ENCODE measurements around the gene LSM6. TPM values are rescaled to one million over a fixed set of nuclear protein-coding genes. Genes with fewer than 3 reads are reported as not detected.

Gene LSM6
- 56.2 and 66.0 TPM in 2 replicates for total RNA-seq
- long read RNA-seq, transcript LSM6-201 (4 exons, 2,259 nt) = major isoform, 7 of 8 reads
- long read RNA-seq, partial matches to known transcripts = 0 of 8 reads
- long read RNA-seq, other reads (novel, unspliced or antisense) = 1 of 8 reads

DNA sequence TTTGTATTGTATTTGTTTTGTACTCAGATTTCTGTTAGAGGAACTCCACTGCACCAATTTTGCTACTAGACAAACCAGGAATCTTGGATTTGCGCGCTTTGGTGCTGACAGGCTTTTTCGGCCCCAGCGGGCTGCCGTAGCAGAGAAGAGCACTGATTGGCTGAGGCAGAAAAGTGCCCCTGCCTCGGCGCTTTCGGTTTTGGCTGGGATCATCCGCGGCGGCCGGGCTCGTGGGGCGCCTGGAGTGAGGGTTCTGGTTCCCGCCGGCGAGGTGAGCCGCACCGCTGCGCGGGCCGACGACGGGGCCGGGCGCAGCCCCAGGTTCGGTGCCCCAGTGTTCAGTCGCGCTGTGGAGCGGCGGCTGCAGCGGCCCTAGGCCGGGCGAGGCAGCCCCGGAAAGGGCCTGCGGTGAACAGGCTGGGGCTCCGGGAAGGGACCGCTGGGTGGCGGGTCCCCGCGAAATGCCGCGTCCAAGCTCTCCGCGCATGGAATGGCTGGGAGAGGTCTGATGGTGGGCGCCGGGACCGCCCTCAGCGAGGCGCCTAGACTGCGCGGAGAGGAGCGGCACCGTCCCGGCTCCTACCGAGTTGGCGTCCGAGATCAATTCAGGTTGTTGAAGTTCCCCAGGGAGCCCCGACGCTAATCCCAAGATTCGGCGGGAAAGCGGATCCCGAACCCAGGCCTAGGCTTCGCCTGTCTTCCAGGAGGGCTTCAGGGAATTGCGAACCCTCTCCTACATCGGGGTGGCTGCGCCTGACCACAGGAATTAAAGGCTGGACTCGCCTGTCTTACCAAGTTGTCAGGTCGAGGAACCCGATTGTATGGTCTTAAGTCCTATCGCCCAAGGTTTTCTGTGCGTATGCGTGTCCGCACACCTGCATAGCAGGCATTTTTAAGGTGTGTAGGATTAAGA lies at the start of gene LSM6:
Gene LSM6, plus strand, starts transcription at position 178 of the 913 bp plus-strand sequence. CDS start 7,204 bp downstream, outside the sequence.
- TF ChIP-seq, protein P1, sequence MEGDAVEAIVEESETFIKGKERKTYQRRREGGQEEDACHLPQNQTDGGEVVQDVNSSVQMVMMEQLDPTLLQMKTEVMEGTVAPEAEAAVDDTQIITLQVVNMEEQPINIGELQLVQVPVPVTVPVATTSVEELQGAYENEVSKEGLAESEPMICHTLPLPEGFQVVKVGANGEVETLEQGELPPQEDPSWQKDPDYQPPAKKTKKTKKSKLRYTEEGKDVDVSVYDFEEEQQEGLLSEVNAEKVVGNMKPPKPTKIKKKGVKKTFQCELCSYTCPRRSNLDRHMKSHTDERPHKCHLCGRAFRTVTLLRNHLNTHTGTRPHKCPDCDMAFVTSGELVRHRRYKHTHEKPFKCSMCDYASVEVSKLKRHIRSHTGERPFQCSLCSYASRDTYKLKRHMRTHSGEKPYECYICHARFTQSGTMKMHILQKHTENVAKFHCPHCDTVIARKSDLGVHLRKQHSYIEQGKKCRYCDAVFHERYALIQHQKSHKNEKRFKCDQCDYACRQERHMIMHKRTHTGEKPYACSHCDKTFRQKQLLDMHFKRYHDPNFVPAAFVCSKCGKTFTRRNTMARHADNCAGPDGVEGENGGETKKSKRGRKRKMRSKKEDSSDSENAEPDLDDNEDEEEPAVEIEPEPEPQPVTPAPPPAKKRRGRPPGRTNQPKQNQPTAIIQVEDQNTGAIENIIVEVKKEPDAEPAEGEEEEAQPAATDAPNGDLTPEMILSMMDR (conservative IDR thresholded peaks at IDR 0.05) = peak; percentile 26
- peaks cover 25% of the 10 kb centered on the region for H3K4me1 Mint-ChIP-seq
- no peaks in the 10 kb centered on the region for H3K9me3 Mint-ChIP-seq
- no peaks in the 10 kb centered on the region for H3K27me3 Mint-ChIP-seq (ENCODE audit: low read depth)
- peak within 1 kb of the TSS; percentile 95 for H3K4me3 Mint-ChIP-seq
- peak within 1 kb of the TSS; percentile 91 for H3K27ac Mint-ChIP-seq (ENCODE audit: unreplicated experiment)
- H3K36me3 Mint-ChIP-seq (ENCODE audit: low read depth) = no peaks in the 10 kb centered on the region
- peak; percentile 73 for DNase-seq (ENCODE audit: low read depth, low spot score)

DNA sequence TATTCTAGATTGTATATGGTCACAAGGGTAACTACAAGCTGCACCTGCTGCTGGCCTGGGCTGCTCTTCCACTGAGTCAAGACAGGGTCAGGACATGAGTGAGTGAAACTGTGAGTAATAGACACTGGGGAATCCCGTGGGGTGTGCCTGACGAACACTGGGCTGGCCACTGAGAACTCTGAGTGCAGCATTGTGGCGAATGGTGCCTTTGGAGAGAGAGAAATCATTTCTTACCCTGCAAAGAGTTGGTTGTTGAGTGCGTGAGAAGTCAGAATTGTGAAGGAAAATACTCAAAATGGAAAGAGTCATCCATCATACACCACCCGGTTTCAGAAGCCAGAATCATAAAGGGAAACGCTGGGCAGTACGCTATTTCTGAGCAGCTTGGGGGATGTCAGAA lies 43.1 kb upstream of the LSM6 start:
- no peak overlapping the region for H3K4me3 Mint-ChIP-seq
- H3K27me3 Mint-ChIP-seq (ENCODE audit: low read depth) = no peaks in the 10 kb centered on the region
- H3K4me1 Mint-ChIP-seq = peaks cover 3% of the 10 kb centered on the region
- H3K36me3 Mint-ChIP-seq (ENCODE audit: low read depth) = no peaks in the 10 kb centered on the region
- no peaks in the 10 kb centered on the region for H3K9me3 Mint-ChIP-seq
- no peak overlapping the region for H3K27ac Mint-ChIP-seq (ENCODE audit: unreplicated experiment)
- TF ChIP-seq, protein P1 (conservative IDR thresholded peaks at IDR 0.05) = no peak
- DNase-seq (ENCODE audit: low read depth, low spot score) = no peak

DNA sequence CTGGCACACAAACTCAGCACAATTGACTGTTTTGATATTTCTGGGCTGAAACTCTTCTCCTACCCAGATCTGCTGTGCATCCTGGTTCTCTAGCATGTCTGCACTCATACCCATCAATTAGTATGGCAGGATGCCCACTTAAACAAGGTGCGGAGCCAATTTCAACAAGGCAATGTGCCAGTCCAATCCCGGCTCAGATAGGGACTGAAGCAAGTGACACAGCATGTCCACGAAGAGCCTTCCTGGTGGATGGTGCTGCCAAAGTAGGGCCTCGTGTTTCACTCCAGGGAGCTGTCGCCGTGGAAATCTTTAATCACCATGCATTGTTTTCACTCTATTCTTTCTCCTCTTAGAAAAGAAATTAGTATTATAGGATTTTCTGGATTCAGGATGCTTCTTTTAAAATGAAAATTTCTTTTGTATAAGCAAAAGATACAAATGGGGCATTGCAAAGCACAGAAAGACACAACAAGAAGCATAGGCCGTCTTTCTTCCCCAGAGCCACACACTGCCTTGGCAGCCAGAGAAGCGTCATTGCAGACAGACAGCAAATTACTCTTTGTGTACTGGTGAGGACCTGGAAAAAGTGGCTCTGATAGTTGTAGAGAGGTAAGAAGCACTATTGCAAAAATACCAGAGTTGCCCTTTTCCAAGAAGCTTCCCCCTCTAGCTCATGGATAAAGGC lies 40.6 kb upstream of the LSM6 start:
- peaks cover 3% of the 10 kb centered on the region for H3K4me1 Mint-ChIP-seq
- H3K27ac Mint-ChIP-seq (ENCODE audit: unreplicated experiment) = no peak overlapping the region
- no peak for DNase-seq (ENCODE audit: low read depth, low spot score)
- H3K36me3 Mint-ChIP-seq (ENCODE audit: low read depth) = no peaks in the 10 kb centered on the region
- H3K9me3 Mint-ChIP-seq = no peaks in the 10 kb centered on the region
- H3K27me3 Mint-ChIP-seq (ENCODE audit: low read depth) = no peaks in the 10 kb centered on the region
- TF ChIP-seq, protein P1 (conservative IDR thresholded peaks at IDR 0.05) = no peak
- H3K4me3 Mint-ChIP-seq = no peak overlapping the region

DNA sequence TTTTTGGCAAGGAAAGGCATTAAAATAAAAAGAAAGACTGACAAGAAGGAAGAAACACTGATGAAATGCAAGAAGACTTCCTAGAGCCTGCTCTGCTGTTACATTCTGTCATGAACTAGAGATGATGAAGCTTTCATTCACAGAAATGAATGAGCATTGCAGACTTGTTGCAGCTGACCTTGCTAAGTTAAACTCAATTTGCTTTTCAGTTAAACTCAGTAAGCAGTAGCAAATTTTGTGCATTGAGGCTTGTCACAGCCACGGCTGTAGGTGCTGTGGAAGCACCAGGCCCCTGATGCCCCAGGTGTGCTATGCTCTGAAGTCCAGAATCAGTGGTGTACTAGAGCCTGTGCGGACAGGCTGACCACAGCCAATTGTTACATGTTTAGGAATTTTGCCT lies 39.6 kb upstream of the LSM6 start:
- TF ChIP-seq, protein P1 (conservative IDR thresholded peaks at IDR 0.05) = no peak
- H3K9me3 Mint-ChIP-seq = no peaks in the 10 kb centered on the region
- H3K4me3 Mint-ChIP-seq = no peak overlapping the region
- H3K27ac Mint-ChIP-seq (ENCODE audit: unreplicated experiment) = no peak overlapping the region
- peaks cover 3% of the 10 kb centered on the region for H3K4me1 Mint-ChIP-seq
- H3K36me3 Mint-ChIP-seq (ENCODE audit: low read depth) = no peaks in the 10 kb centered on the region
- H3K27me3 Mint-ChIP-seq (ENCODE audit: low read depth) = no peaks in the 10 kb centered on the region
- no peak for DNase-seq (ENCODE audit: low read depth, low spot score)

DNA sequence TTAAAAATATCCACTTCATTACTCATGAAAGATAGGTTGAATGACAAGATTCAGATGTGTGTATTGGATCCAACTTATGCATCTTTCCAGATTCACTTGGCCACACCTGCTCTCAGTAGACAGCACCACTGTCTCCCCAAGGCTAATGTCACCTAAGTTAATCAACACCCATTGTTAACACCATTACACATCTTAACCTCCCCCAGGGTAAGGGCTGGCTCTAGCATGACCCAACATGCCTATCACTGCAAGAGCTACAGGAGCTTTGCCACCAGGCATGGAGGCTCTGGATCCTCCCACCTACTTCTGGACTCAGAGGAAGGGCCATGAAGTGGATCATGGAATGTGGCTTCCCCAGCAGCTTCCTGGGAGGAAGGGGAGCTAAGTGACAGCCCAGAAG lies 32.8 kb upstream of the LSM6 start:
- no peaks in the 10 kb centered on the region for H3K9me3 Mint-ChIP-seq
- peaks cover 2% of the 10 kb centered on the region for H3K27me3 Mint-ChIP-seq (ENCODE audit: low read depth)
- H3K4me3 Mint-ChIP-seq = no peak overlapping the region
- TF ChIP-seq, protein P1 (conservative IDR thresholded peaks at IDR 0.05) = no peak
- H3K4me1 Mint-ChIP-seq = no peaks in the 10 kb centered on the region
- H3K36me3 Mint-ChIP-seq (ENCODE audit: low read depth) = no peaks in the 10 kb centered on the region
- no peak for DNase-seq (ENCODE audit: low read depth, low spot score)
- no peak overlapping the region for H3K27ac Mint-ChIP-seq (ENCODE audit: unreplicated experiment)
